HEK293 (cell line): Measurements from ENCODE around the gene CCDC116.

Experiments used
- CTCF ChIA-PET: fragments of 350-600 bp; formaldehyde crosslinking; extraction: SDS; loops from one replicate; lab custom pipeline; 2021; ENCODE audit warnings: antibody characterized with exemption; lab: Yijun Ruan, JAX
- POLR2A ChIA-PET: fragments of 300-600 bp; formaldehyde crosslinking; extraction: SDS; loops from one replicate; lab custom pipeline; 2020; ENCODE audit warnings: antibody characterized with exemption, inconsistent platforms; lab: Yijun Ruan, JAX
- H3K27ac ChIP-seq: fragments of 200-500 bp; sonication (Bioruptor generic); 2 replicates; pipeline ENCODE4 v1.5.1; 2014; ENCODE audit warnings: low read depth, low read length, control low read depth, inconsistent platforms; ENCODE audit errors: extremely low read depth
- H3K36me3 ChIP-seq, 2 experiments: fragments of 200-500 bp in 1 of 2; sonication (Bioruptor generic) in 1 of 2; 1 replicate in 1 of 2; 2 replicates in 1 of 2; pipeline ENCODE4 v1.5.1; 2014 to 2017; ENCODE audit warnings: inconsistent platforms in 2 of 2, low read length in 2 of 2; ENCODE audit not compliant: control insufficient read depth in 2 of 2, insufficient read depth in 1 of 2
- H3K4me1 ChIP-seq: fragments of 200-500 bp; sonication (Bioruptor generic); 2 replicates; pipeline ENCODE4 v1.5.1; 2014; ENCODE audit warnings: mild to moderate bottlenecking, low read length, inconsistent platforms; ENCODE audit not compliant: control insufficient read depth, insufficient read depth
- H3K4me3 ChIP-seq: 2 replicates; pipeline ENCODE4 v1.5.1; 2011; ENCODE audit warnings: low read depth, mild to moderate bottlenecking, control low read depth, low read length, moderate library complexity
- H3K9me3 ChIP-seq: fragments of 200-500 bp; sonication (Bioruptor generic); 2 replicates; pipeline ENCODE4 v1.5.1; 2014; ENCODE audit warnings: low read depth, low read length, inconsistent platforms; ENCODE audit not compliant: control insufficient read depth, insufficient read depth
- GLIS1 ChIP-seq: fragments of 450-650 bp; formaldehyde crosslinking; IDR thresholded peaks from 2 replicates; pipeline ENCODE4 v1.5.1; 2016; ENCODE audit warnings: missing biosample characterization, missing genetic modification characterization
- ZNF19 ChIP-seq: fragments of 450-650 bp; formaldehyde crosslinking; IDR thresholded peaks from 2 replicates; pipeline ENCODE4; 2016; ENCODE audit warnings: missing biosample characterization, missing genetic modification characterization, low read depth
- ZNF514 ChIP-seq: fragments of 450-650 bp; formaldehyde crosslinking; IDR thresholded peaks from 2 replicates; pipeline ENCODE4 v1.5.1; 2016; ENCODE audit warnings: missing biosample characterization, missing genetic modification characterization
- ZNF585B ChIP-seq: fragments of 450-650 bp; formaldehyde crosslinking; IDR thresholded peaks from 2 replicates; pipeline ENCODE4 v1.5.1; 2016; ENCODE audit warnings: missing biosample characterization, missing genetic modification characterization
- ZNF596 ChIP-seq: fragments of 450-650 bp; IDR thresholded peaks from 2 replicates; pipeline ENCODE4 v1.5.0; 2018; ENCODE audit warnings: missing biosample characterization, mild to moderate bottlenecking, missing genetic modification characterization, moderate library complexity
- ZNF621 ChIP-seq: fragments of 450-650 bp; formaldehyde crosslinking; IDR thresholded peaks from 2 replicates; pipeline ENCODE4 v1.5.1; 2017; ENCODE audit warnings: missing biosample characterization, missing genetic modification characterization
- ZNF658 ChIP-seq: fragments of 450-650 bp; formaldehyde crosslinking; IDR thresholded peaks from 2 replicates; pipeline ENCODE4; 2016; ENCODE audit warnings: missing biosample characterization, missing genetic modification characterization
- ZNF707 ChIP-seq: fragments of 450-650 bp; formaldehyde crosslinking; IDR thresholded peaks from 2 replicates; pipeline ENCODE4 v1.5.1; 2016; ENCODE audit warnings: missing biosample characterization, missing genetic modification characterization
- TF ChIP-seq, protein P1 (sequence below): fragments of 450-650 bp; formaldehyde crosslinking; IDR thresholded peaks from 2 replicates; pipeline ENCODE4 v1.5.1; 2016; ENCODE audit warnings: missing biosample characterization, missing genetic modification characterization
- TF ChIP-seq, protein P2 (sequence below): fragments of 450-650 bp; formaldehyde crosslinking; IDR thresholded peaks from 2 replicates; pipeline ENCODE4 v1.5.1; 2016; ENCODE audit warnings: missing biosample characterization, missing genetic modification characterization, low read depth
- TF ChIP-seq, protein P3 (sequence below): fragments of 450-650 bp; formaldehyde crosslinking; IDR thresholded peaks from 2 replicates; pipeline ENCODE4; 2016; ENCODE audit warnings: missing biosample characterization, missing genetic modification characterization
- TF ChIP-seq, protein P4 (sequence below): fragments of 450-650 bp; formaldehyde crosslinking; IDR thresholded peaks from 2 replicates; pipeline ENCODE4 v1.5.1; 2016; ENCODE audit warnings: missing biosample characterization, missing genetic modification characterization
- TF ChIP-seq, protein P5 (sequence below): fragments of 450-650 bp; formaldehyde crosslinking; IDR thresholded peaks from 2 replicates; pipeline ENCODE4 v1.5.1; 2016; ENCODE audit warnings: missing biosample characterization, missing genetic modification characterization

The CCDC116 gene

DNA sequence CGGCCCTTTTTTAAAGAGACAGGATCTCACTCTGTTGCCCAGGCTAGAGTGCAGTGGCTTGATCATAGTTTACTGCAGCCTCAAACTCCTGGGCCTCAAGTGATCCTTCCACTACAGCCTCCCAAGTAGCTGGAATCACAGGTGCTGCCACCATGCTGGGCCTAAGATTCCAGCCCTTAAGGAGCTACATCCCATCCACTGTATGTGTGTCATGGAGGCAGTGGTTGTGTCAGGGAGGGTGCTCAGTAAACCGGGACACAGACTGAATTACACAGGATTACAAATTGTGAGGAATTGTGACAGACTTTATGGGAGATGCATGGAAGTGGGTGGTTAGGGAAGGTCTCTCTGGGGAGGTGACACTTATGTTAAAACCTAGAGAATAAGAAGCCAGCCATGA is 31.2 kb downstream of the CCDC116 start (continued):
- TF ChIP-seq, protein P1, sequence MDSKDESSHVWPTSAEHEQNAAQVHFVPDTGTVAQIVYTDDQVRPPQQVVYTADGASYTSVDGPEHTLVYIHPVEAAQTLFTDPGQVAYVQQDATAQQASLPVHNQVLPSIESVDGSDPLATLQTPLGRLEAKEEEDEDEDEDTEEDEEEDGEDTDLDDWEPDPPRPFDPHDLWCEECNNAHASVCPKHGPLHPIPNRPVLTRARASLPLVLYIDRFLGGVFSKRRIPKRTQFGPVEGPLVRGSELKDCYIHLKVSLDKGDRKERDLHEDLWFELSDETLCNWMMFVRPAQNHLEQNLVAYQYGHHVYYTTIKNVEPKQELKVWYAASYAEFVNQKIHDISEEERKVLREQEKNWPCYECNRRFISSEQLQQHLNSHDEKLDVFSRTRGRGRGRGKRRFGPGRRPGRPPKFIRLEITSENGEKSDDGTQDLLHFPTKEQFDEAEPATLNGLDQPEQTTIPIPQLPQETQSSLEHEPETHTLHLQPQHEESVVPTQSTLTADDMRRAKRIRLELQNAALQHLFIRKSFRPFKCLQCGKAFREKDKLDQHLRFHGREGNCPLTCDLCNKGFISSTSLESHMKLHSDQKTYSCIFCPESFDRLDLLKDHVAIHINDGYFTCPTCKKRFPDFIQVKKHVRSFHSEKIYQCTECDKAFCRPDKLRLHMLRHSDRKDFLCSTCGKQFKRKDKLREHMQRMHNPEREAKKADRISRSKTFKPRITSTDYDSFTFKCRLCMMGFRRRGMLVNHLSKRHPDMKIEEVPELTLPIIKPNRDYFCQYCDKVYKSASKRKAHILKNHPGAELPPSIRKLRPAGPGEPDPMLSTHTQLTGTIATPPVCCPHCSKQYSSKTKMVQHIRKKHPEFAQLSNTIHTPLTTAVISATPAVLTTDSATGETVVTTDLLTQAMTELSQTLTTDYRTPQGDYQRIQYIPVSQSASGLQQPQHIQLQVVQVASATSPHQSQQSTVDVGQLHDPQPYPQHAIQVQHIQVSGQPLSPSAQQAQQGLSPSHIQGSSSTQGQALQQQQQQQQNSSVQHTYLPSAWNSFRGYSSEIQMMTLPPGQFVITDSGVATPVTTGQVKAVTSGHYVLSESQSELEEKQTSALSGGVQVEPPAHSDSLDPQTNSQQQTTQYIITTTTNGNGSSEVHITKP (tag by site-specific recombination) = no peak
- TF ChIP-seq ZNF514 (tag by site-specific recombination) (no peak), ZNF621 (no peak), GLIS1 (tag by site-specific recombination) (no peak), ZNF707 (tag by site-specific recombination) (no peak), ZNF585B (tag by site-specific recombination) (no peak), ZNF658 (tag by site-specific recombination) (no peak)
- TF ChIP-seq, protein P2, sequence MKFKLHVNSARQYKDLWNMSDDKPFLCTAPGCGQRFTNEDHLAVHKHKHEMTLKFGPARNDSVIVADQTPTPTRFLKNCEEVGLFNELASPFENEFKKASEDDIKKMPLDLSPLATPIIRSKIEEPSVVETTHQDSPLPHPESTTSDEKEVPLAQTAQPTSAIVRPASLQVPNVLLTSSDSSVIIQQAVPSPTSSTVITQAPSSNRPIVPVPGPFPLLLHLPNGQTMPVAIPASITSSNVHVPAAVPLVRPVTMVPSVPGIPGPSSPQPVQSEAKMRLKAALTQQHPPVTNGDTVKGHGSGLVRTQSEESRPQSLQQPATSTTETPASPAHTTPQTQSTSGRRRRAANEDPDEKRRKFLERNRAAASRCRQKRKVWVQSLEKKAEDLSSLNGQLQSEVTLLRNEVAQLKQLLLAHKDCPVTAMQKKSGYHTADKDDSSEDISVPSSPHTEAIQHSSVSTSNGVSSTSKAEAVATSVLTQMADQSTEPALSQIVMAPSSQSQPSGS (tag by site-specific recombination) = no peak
- TF ChIP-seq, protein P3, sequence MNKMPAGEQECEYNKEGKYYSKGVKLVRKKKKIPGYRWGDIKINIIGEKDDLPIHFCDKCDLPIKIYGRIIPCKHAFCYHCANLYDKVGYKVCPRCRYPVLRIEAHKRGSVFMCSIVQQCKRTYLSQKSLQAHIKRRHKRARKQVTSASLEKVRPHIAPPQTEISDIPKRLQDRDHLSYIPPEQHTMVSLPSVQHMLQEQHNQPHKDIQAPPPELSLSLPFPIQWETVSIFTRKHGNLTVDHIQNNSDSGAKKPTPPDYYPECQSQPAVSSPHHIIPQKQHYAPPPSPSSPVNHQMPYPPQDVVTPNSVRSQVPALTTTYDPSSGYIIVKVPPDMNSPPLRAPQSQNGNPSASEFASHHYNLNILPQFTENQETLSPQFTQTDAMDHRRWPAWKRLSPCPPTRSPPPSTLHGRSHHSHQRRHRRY (tag by site-specific recombination) = no peak

DNA sequence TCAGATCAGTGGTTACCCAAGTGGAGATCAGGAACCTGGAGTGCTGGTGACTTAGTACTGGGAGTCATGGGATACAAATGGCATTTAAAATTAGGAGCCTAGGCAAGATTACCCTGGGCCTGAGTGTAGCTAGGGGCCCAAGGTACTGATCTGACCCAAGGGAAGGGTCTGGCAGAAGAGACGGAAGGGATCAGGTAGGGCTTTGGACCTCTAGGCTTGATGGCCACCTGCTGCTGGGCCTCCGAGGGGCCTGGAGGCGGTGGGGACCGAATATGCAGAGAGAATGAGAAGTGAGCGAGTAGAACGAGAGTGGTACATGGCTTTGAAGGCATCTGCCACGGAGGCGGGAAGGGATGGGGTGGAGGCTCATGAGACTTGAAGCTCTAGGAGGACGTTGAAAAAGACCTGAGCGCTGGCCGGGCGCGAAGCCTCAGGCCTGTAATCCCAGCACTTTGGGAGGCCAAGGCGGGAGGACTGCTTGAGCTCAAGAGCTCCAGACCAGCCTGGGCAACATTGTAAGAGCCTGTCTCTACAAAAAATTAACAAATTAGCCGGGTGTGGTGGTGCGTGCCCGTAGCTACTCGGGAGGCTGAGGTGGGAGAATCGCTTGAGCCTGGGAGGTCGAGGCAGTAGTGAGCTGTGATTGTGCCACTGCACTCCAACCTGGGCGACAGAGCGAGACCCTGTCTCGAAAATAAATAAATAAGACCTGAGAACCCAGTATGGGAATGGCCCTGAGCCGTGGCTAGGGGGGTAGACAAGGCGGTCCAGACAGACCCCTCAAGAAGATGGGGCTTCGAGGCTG is 32.7 kb downstream of the CCDC116 start:
- H3K4me3 ChIP-seq = peak overlapping the region; percentile 75
- H3K4me1 ChIP-seq = no peaks in the 10 kb centered on the region
- CTCF ChIA-PET = interaction anchor here (1.4 kb wide), 1 partner anchor 19 kb away, joined by 5 read pairs; no protein-coding TSS in a partner anchor
- H3K9me3 ChIP-seq = no peaks in the 10 kb centered on the region
- TF ChIP-seq ZNF596 (tag by site-specific recombination) (peak; percentile 89), ZNF19 (tag by site-specific recombination) (no peak)
- TF ChIP-seq, protein P4, sequence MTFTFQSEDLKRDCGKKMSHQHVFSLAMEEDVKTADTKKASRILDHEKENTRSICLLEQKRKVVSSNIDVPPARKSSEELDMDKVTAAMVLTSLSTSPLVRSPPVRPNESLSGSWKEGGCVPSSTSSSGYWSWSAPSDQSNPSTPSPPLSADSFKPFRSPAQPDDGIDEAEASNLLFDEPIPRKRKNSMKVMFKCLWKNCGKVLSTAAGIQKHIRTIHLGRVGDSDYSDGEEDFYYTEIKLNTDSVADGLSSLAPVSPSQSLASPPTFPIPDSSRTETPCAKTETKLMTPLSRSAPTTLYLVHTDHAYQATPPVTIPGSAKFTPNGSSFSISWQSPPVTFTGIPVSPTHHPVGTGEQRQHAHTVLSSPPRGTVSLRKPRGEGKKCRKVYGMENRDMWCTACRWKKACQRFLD = no peak
- TF ChIP-seq, protein P5, sequence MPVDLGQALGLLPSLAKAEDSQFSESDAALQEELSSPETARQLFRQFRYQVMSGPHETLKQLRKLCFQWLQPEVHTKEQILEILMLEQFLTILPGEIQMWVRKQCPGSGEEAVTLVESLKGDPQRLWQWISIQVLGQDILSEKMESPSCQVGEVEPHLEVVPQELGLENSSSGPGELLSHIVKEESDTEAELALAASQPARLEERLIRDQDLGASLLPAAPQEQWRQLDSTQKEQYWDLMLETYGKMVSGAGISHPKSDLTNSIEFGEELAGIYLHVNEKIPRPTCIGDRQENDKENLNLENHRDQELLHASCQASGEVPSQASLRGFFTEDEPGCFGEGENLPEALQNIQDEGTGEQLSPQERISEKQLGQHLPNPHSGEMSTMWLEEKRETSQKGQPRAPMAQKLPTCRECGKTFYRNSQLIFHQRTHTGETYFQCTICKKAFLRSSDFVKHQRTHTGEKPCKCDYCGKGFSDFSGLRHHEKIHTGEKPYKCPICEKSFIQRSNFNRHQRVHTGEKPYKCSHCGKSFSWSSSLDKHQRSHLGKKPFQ (tag by site-specific recombination) = no peak
- TF ChIP-seq, all 188 proteins: peak for 1
- Histone ChIP-seq H3K36me3 (peaks cover 0 to 5% of the 10 kb centered on the region in 2 experiments; a peak in 1 of 3 replicates), H3K27ac (no peak overlapping the region)
- POLR2A ChIA-PET = interaction anchor here (0.6 to 2.2 kb wide), 8 partner anchors 7 to 176 kb away, joined by 3 to 13 read pairs (median 4); no protein-coding TSS in a partner anchor
